ENCODE measurements around the gene KTI12.
"Not testable (repeated sequence)": the region's sequence is repeated elsewhere in the genome, so short reads cannot be mapped to it uniquely, and the experiment has no call there.

KTI12 gene

DNA sequence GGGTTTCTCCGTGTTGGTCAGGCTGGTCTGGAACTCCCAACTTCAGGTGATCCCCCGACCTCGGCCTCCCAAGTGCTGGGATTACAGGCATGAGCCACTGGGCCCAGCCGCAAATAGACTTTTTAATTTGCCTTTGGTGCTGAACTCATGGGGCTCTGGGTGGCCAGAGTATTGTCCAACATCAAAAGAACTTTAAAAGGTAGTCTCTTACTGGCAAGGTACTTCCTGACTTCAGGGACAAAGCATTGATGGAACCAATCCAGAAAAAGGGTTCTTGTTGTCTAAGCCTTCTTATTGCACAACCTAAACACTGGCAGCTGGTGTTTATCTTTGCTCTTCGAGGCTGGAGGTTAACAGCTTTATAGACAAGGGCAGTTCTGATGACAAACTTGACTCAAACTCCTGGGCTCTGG is 3.8 kb upstream of the KTI12 start:
- peak; percentile 56 for DNase-seq

DNA sequence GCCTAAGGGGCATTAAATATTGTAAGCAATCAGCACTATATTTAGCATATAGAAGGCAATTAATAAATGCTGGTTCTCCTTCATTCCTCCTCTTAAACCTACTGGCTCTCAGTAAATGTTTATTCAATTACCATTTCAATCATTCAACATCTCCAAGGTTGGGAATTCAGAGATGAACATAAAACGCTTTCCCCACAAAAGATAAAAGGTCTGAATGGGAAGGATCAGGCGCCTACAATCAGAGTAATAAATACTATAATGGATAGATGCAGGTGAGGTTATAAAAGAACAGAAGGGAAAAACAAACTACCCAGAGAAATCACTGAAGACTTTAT is 407 bp upstream of the KTI12 start:
- DNase-seq: no peak

DNA sequence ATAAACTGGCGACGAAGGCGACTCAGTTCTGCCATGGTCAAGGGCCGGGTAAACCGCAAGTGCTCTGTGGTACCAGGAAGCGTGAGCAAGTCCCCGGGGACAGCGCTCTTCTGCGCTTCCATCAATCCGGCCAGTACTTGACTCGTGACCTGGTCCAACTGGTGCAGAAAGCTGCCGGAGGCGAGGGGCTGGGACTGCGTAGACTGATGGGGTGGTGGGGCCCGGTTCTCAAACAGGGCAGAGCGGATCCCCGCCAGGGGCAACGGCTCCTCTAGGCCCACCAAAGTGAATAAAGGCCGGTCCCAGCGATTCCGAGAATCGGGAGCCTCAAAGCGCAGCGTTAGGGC is 852 bp downstream of the KTI12 start:
- no peak for DNase-seq

DNA sequence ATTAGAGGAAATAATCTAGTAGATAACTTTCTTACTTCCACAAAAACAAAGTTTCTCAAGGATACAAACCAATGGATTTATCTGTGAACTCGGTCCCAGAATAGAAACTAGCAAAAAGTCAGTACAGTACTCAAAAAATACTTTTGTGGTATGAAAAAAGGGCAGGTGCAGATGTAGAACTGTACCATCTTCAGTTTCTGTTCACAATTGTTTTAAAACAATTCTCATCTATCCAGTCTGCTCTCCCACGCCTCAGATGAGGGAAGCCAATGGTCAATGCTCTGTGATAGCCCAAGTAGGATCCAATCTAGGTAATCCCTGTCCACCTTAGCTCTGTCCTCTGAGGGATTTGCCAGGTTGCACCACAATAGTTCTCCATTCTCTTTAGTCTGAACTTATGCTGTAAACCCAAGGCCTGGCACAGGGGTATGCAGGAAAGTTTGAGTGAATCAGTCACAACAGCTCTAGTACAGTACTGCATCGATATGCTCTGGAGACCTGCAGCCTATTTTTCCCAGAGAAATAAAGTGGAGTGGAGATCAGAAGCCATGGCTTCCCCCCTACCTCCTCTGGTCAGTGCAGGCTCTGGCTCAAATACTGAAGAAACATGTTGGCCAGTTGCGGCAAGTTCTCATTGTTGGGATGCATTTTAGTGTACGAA is 1.4 kb downstream of the KTI12 start:
- DNase-seq: no peak

DNA sequence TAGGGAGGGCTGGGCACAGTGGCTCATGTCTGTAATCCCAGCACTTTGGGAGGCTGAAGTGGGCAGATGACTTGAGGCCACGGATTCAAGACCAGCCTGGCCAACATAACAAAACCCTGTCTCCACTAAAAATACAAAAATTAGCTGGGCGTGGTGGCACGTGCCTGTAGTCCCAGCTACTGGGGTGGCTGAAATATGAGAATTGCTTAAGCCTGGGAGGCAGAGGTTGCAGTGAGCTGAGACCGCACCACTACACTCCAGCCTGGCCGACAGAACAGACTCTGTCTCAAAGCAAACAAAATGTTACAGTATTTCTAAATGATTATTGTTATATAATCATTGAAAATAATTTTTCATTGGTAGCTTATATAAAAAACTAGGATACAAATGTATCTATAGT is 4.8 kb downstream of the KTI12 start:
- not testable (repeated sequence) for DNase-seq

DNA sequence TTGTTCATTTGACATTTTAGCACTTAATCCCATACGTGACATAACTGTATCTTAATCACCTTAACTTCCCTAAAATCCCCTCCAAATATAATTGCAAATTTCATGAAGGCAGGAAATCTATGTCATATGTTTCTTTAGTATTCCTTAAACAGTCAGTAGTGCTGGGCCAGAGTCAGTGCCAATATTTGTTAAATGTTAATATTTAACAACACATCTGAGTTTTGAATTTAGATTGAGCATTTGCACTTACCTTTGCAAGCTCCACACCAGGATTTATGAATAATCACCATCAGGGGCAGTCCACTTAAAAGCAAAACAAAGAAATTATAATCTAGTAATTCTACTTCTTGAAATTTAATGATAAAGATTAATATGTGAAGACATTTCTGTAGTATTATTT is 5.3 kb downstream of the KTI12 start:
- DNase-seq: no peak

DNA sequence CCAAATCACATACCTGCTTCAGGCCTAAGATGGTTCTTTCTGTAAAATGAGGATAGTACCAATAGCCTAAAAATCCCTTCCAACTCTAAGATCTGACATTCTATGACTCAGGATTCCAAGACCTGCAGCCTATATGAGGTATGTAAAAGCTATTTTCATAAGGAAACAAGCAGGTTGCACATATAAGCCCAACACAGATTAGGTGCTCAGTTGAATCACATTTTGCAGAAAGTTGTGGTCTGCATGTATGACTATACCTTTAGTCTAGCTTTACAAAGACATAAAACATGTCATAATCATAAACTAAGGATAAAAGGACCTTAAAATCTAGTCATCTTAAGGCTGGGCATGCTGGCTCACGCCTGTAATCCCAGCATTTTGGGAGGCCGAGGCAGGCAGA is 7.3 kb downstream of the KTI12 start:
- DNase-seq: no peak

DNA sequence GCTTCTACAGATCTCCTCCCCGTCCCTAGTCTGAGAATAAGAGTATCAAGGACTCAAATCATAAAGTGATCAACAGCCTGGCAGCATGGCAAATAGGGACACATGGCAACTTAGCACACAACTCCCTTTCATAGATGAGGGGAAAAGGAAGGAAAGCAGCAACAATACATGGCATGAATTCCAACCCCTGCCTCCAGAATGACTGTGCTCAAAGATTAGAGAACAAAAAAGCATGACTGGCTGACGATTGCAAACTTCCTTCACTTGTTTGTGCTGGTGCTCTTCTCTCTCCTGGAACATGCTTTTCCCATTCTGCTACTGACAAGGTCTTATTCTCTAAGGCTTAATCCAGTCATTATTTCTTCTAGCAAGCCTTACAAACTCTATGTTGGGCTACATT is 11.5 kb downstream of the KTI12 start:
- no peak for DNase-seq

DNA sequence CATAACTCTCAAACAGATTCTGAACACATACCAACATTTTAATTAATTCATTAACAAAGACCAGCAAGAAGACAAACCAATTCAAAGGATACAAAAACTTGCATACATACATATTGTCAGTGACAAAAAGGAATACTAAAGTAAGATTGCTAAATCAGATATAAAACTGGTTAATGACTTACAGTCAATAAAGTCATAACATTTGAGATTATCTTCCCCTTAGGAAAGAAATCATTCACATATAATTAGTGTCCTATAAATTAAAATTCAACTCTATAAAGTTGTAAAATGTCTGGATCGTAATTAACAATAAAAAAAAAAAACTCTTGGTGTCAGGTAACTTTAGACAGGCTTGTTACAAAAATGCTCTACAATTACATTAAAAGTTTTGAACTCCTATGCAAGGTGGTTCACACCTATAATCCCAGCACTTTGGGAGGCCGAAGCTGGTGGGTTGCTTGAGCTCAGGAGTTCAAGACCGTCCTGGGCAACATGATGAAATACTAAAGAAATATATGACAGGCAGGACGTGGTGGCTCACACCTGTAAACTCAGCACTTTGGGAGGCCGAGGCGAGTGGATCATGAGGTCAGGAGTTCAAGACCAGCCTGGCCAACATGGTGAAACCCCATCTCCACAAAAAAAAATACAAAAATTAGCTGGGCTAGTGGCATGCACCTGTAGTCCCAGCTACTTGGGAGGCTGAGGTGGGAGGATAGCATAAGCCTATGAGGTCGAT is 25.4 kb downstream of the KTI12 start:
- no peak for DNase-seq

DNA sequence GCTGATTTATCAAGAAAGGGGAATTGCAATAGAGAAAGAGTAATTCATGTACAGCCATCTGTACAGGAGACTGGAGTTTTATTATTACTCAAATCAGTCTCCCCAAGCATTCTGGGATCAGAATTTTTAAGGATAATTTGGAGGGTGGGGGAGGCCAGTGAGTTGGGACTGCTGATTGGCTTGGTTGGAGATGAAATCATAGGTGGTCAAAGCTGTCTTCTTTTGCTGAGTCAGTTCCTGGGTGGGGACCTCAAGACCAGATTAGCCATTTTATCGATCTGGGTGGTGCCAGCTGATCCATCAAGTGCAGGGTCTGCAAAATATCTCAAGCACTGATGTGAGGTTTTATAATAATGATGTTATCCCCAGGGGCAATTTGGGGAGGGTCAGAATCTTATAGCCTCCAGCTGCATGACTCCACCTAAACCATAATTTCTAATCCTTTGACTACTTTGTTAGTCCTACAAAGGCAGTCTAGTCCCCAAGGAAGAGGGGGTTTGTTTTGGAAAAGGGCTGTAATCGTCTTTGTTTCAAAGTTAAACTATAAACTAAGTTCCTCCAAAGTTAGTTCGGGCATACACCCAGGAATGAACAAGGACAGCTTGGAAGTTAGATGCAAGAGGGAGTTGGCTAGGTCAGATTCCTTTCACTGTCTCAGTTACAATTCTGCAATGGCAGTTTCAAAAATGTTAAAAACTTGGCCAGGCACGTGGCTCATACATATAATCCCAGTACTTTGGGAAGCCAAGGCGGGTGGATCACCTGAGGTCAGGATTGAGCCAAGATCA is 26.2 kb downstream of the KTI12 start:
- no peak for DNase-seq

DNA sequence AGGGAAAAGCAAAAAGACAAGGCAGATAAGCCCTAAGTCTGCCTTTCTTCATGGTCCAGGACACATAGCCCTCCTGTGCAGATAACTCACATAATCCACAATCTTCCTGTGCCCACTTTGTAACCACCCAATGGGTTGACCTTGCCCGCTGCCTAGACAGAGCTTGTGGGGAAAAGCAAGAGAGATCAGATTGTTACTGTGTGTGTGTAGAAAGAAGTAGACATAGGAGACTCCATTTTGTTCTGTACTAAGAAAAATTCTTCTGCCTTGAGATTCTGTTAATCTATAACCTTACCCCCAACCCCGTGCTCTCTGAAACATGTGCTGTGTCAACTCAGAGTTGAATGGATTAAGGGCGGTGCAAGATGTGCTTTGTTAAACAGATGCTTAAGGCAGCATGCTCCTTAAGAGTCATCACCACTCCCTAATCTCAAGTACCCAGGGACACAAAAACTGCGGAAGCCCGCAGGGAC is 27.5 kb downstream of the KTI12 start:
- not testable (repeated sequence) for DNase-seq

DNA sequence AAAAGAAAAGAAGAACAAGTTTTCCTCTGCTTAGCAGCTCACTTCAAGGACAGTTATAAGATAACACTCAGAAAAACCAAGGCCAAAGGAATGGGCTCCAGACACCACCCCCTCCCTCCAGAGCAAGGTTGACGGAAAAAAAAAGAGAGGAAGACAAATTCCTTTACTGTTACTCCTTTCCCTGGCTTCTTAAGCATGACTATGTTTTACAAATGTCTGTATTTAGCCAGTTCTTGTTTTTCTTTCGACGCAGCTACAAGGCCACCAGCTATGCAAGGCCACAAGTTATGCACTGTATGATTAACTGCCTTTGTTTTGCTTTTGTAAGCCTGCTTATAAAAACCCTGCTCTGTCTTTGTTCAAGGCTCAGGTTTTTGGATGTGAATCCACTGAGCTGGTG is 28.1 kb downstream of the KTI12 start:
- not testable (repeated sequence) for DNase-seq

DNA sequence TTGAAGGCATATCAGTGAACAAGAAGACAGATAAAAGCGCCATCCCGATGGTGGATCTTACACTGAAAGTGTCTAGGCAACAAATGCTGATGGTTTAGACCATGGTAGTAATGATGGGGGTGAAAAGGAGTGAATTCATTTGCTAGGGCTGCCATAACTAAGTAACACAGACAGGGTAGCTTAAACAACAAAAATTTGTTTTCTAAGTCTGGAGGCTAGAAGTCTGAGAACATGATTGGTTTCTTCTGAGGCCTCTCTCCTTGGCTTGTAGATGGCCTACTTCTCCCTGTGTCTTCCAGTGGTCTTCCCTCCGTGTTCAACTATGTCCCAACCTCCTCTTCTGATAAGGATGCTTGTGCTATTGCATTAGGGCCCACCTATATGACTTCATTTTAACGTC is 29.7 kb downstream of the KTI12 start:
- DNase-seq: no peak

DNA sequence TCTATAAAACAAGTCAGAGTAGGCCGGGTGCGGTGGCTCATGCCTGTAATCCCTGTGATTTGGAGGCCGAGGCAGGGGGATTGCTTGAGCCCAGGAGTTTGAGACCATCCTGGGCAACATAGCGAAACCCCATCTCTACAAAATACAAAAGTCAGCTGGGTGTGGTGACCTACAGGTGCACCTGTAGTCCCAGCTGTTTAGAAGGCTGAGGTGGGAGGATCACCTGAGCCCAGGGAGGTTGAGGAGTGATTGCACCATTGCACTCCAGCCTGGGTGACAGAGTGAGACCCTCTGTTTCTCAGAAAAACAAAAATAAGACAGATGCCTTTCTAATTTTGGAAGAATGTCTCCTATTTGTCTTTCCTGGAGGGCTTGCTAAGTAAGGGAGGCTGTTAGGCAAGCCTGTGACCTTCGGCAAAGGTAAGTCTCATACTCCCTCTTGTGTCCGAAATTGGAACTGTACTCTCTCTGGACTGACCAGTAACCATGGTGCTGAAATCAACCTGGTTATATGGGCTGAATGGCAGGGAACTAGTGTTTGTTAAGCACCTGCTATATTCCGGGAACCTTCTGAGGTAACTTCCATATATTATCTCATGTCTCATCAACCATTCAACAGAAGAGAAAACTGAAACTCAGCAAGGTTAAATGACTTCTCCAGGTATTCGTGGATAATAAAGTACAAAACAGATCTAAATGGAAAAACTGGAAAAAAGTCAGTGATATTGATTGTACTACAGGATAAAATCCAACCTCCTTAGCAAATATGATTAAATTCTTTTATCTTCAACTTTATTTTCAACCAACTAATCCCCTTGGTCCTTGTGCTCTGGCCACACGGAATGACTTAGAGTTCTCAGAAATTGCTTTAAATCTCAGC is 31.3 kb downstream of the KTI12 start:
- peak; percentile 93 for DNase-seq

DNA sequence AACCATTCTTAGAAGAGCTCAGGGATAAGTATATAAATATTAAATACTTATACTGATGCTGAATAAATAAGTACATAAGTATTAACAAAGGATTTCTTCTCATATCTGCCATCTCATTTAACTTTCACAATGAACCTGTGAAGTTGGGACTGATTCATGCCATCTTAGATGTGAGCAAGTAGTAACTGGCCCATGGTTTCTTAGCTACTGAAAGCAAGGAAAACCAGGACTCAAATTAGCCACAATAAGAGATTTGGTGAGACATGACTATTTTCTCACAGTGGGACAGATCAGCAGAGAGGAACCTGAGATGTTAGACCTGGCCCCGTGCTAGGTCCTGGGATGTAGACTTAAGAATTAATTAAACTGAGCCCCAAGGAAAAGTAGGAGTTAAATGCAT is 34.9 kb downstream of the KTI12 start:
- no peak for DNase-seq

DNA sequence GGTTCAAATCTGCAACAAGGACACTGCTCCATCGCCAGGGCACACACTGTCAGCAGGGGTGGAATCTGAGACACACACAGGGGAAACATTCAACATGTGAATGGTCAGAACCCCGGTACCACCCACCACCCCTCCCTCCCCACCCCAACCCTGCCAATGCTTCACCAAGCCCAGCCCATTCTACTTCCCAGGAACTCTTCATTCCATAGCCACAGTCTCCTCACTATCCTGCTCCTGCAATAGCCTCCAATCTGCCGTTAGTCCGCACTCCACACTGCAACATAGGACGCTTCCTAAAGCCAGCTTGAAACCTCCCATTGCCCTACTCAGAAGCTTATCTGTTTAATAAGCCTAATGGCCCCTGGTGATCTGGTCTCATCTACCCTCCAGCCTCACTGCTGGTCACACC is 35.6 kb downstream of the KTI12 start:
- no peak for DNase-seq

DNA sequence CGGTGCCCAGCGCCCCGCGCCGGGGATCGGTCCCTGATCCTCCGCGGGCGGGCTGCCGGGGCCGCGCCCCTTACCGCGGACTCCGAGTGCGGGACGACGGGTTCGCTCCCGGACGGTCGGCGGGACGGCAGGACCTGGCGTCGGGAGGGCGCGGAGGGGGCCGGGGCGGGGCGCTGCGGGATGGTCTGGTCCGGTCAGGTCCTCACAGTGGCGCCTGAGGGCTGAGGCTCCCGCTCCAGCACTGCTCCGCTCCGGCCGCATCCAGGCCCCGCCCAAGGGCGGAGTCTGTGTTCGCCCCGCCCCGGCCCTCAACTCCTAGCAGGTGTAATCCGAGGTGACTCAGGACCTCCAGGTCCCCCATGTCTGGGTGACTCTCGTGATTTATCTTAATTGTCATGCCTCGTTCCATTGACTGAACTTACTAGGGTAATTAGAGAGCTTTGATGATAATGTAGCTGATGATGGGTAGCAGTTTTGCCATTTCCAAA is 43.1 kb downstream of the KTI12 start, which contains the start of gene RAB3B:
Gene RAB3B, minus strand, starts transcription at position 223 of the 488 bp plus-strand sequence. CDS start 13,583 bp downstream, outside the sequence.
- DNase-seq: peak; percentile 90

DNA sequence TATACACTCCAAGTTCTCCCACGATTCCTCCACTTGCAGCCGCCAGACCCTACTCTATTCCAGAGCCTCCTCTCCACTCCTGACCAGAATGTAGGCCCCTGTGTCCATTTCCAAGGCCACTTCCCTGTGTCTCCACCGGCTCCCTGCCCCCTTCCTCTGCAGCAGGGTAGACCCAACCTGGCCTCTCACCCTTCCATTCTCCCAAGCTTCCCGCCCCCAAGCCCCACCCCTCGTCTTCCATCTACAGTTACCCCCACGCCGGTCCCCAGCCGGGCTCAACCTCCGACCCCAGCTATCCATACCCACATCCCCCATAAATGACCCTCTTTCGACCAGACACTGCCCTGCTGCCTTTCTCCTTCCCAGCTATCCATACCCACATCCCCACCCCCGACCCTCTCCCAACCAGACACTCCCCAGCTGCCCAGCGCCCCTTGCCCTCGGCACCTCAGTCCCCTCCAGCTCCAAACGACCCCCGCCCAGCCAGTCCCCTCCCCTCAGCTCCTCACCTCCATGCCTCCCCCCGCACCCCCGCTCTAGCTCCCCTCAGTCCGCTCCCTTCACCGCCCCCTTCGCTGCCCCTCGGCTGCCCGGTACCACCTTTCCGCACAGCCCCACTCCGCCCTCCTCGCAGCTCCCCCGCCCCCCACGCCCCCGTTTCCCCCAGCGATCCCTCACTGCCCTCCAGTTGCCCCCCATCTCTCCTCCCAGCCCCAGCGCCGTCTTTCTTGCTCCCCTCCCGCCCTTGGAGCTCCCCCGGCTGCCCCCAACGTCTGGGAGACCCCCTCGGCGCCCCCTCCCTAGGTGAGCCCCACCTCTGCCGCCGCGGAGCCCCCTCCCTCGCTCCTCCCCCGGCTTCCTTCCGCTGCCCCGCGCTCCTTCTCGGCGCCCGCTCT is 43.8 kb downstream of the KTI12 start:
- DNase-seq: no peak

DNA sequence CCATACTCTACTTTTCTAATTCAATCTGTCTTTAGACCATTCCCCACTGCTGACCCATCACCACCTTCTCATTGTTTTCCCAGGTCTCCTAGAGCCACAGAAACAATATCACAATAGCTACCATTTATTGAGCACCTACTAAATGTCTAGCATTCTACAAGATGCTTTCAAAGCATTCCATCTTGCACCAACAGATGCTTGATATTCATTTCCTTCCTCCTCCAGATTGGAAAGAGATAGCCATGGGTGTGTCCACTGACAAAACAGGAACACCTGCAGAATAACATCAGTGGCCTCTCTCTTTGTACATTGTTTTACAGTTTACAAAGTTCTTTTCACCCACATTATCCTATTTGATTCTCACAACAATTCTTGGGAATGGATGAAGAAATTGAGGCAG is 45.4 kb downstream of the KTI12 start:
- no peak for DNase-seq

DNA sequence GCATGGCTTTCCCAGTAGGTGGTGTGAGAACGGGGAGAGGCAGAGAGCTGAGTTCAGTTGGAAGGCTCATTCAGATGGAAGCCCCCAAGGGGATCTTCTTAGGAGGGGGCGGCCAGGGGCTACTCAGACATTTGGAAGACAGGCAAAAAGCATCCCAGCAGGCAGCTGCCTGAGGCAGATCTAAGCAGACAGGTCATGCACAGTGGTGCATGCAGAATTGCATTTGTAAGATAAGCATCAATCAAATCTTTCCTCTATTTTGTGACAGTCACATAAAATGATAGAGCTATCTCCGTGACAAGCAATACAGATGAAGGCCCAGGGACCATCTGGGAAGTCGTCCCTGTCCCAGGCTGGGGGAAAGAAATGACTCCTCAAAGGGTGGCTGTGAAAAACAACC is 46.9 kb downstream of the KTI12 start:
- DNase-seq: no peak

DNA sequence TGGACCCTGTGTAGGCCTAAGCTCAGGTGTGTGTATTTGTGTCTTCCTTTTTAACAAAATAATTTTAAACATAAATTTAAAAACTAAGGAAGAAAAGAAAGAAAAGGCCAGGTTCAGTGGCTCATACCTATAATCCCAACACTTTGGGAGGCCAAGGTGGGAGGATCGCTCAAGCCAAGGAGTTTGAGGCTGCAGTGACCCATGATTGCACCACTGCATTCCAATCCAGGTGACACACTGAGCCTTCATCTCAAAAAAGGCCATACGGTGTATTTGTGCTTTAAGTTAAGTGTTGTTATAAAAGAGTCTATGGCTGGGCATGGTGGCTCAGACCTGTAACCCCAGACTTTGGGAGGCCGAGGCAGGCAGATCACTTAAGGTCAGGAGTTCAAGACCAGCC is 51.4 kb downstream of the KTI12 start:
- DNase-seq: no peak

All from NCI-H774 (cell line).